22Rv1 (cell line): ENCODE results near the gene NOC2L.
A peak's percentile ranks its signal among the peaks of the same experiment; 100 is the strongest.

Source experiments
- H3K27ac ChIP-seq: fragments of 450-650 bp; 2 replicates; pipeline ENCODE4 v1.5.1; 2017
- CTCF ChIP-seq: fragments of 450-650 bp; IDR thresholded peaks from 2 replicates; pipeline ENCODE4 v1.5.1; 2017; ENCODE audit warnings: mild to moderate bottlenecking
- ZFX ChIP-seq: fragments of 450-650 bp; IDR thresholded peaks from 2 replicates; pipeline ENCODE4 v1.6.1; 2017; ENCODE audit warnings: antibody characterized with exemption, borderline replicate concordance

Gene NOC2L

GRCh38 chr1:920010-920409, 39.0 kb downstream of the NOC2L start:
- TF ChIP-seq ZFX (no peak), CTCF (no peak)
- H3K27ac ChIP-seq: peak overlapping the region; percentile 91

GRCh38 chr1:919271-919872, 39.7 kb downstream of the NOC2L start:
- H3K27ac ChIP-seq: peak overlapping the region; percentile 91
- TF ChIP-seq CTCF: peak; percentile 8; the same call in 1 of the 2 replicates
- no peak for TF ChIP-seq ZFX

GRCh38 chr1:918843-919242, 40.2 kb downstream of the NOC2L start:
- no peak for TF ChIP-seq CTCF
- no peak for TF ChIP-seq ZFX
- peak overlapping the region; percentile 91 for H3K27ac ChIP-seq

- TF ChIP-seq ZFX (no peak), CTCF (no peak)
- peak overlapping the region; percentile 91 for H3K27ac ChIP-seq
Measured at GRCh38 chr1:918353-918752, 40.7 kb downstream of the NOC2L start.

- TF ChIP-seq ZFX: no peak
- TF ChIP-seq CTCF: no peak
- H3K27ac ChIP-seq: peak overlapping the region; percentile 91
Measured at GRCh38 chr1:917466-918091, 41.5 kb downstream of the NOC2L start.

- TF ChIP-seq ZFX (no peak), CTCF (no peak)
- H3K27ac ChIP-seq: peak overlapping the region; percentile 91
Measured at GRCh38 chr1:917076-917459, 42.0 kb downstream of the NOC2L start.
